ELF-1 (cell line): ENCODE measurements around the gene GRHL3.
A peak's percentile ranks its signal among the peaks of the same experiment; 100 is the strongest.
"Not testable (repeated sequence)": the region's sequence is repeated elsewhere in the genome, so short reads cannot be mapped to it uniquely, and the experiment has no call there.

ENCODE experiments used
- DNase-seq: peaks from one replicate; pipeline ENCODE4 v3.0.0-alpha.2; 2016; ENCODE audit warnings: low read depth, low spot score

GRHL3 gene

DNA sequence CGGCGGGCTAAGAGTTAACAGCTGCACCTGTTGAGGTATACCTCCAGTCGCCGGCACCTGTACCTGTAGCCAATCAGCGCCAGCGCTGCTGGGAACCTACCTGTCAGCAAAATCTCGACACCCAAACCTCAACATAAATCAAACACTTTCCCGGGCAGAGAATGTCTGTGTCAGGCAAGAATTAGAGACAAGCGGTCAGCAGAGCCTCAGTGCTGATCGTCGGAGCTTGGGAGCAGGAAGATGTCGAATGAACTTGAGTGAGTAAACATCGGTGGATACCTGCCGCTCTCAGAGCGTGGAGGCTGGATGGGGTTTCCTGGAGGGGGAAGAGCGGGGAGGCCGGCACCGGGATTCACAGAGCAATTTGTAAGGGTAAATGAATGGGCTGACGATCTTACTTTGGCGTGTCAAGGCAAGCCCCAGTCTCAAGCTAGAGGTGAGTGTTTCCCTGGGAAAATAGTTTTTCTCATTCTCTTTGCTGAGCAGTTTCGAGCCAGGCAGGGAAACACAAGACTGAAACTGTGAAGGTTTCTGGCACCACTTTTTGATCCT lies at the start of gene GRHL3:
GRHL3 (plus strand) TSS at position 46 of the 552 bp plus-strand sequence; CDS start at position 241, 195 bp downstream.
- peak; percentile 86 for DNase-seq

DNA sequence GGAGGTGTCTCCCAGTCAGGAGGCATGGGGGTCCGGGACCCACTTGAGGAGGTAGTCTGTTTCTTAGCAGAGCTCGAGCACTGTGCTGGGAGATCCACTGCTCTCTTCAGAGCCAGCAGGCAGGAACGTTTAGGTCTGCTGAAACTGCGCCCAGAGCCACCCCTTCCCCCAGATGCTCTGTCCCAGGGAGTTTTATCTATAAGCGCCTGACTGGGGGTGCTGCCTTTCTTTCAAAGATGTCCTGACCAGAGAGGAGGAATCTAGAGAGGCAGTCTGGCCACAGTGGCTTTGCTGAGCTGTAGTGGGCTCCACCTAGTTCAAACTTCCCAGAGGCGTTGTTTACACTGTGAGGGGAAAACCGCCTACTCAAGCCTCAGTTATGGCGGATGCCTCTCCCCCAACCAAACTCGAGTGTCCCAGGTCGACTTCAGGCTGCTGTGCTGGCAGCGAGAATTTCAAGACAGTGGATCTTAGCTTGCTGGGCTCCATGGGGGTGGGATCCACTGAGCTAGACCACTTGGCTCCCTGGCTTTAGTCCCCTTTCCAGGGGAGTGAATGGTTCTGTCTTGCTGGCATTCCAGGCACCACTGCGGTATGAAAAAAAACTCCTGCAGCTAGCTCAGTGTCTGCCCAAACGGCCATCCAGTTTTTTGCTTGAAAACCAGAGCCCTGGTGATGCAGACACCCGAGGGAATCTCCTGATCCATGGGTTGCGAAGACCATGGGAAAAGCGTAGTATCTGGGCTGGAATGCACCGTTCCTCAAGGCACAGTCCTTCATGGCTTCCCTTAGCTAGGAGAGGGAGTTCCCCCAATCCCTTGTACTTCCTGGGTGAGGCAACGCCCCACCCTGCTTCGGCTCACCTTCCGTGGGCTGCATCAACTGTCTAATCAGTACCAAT lies 44.7 kb upstream of the GRHL3 start:
- not testable (repeated sequence) for DNase-seq

DNA sequence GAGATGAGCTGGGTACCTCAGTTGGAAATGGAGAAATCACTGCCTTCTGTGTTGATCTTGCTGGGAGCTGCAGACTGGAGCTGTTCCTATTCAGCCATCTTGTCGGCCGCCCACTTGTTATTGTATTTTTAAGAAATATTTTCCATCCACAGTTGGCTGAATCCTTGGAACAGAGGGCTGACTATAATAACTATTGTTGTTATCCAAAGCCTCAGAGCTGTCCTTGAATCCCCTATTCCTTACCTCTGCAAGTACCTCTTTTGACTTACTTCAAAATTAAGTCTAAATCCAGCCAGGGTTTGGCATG lies 44.1 kb upstream of the GRHL3 start:
- DNase-seq: no peak

DNA sequence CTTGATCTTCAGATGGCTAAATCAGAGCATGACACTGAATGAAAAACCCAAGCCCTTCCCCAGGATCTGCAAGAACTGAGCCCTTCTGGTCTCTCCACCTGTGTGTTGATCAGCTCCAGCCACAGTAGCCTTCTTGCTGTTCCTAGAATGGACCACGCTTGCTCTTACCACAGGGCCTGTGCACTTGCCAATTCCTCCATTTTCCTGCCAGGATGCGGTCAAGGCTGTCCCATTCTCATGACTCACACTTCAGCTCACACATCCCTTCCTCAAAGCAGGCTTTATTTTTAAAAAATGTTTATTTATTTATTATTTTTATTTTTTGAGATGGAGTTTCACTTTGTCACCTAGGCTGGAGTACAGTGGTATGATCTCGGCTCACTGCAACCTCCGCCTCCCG lies 43.6 kb upstream of the GRHL3 start:
- DNase-seq: no peak

DNA sequence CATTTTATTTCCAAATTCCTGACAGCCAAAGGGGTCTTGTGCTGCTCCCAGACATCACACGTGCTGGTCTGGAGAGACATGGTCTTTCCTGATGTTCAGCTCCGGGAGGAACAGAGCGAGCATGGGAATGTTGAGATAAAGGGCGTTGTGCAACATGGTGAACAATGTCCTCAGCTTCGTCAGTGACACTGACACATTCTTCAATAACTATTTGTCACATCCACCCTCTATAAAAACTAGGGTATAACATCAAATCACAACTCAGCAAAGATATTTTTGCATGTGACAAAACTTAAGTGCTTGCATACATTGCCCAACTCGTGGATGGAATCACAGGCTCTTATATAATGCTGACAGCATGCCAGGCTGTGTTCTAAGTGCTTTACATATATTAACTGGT lies 42.4 kb upstream of the GRHL3 start:
- DNase-seq: no peak

DNA sequence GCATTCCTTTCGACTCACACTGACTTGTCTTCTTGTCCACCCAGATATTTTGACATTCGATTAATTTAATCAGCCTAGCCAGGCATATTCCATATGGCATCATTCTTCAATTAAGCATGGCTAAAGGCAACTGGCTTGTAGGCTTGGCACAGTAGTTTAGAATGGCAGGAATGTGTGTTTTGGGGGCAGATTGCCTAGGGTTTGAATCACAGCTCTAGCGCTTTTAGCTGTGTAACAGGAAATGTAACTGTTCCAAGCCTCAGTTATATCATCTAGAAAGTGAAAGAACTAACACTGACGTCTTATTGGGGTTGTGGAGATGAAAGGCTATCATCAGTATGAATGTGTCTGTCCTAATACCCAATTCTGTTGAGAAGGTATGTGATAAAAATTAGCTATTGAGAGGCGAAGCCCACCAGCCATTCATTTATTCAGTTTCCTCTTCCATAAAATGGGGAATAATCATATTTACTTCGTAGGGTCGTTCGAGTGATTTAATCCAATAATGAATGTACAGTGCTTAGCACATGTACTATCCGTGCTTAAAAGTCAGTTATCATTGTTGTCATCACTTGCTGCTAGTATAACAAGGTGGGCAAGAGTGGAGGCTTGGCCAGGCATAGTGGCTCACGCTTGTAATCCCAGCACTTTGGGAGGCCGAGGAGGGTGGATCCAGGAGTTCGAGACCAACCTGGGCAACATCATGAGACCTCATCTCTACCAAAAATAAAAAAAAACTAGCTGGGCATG lies 41.6 kb upstream of the GRHL3 start:
- no peak for DNase-seq

DNA sequence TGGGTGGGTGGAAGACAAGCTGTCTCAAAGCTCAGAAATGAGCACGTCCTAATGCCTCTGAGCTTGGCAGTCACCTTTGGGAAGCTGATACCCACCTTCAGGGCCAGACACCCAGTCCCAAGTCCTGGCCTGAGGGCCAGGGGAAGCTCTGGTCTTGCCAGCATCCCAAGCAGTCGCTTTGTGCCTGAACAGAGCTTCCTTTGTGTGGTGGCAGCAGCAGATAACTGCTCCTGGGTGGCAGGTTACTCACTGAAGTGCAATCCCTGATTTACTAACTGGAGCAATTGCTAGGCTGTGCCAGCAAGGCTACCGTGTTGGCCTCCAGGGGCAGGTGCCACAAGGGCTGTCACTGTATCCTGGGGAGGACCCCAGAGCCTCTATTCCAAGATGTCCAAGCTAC lies 40.4 kb upstream of the GRHL3 start:
- DNase-seq: no peak

DNA sequence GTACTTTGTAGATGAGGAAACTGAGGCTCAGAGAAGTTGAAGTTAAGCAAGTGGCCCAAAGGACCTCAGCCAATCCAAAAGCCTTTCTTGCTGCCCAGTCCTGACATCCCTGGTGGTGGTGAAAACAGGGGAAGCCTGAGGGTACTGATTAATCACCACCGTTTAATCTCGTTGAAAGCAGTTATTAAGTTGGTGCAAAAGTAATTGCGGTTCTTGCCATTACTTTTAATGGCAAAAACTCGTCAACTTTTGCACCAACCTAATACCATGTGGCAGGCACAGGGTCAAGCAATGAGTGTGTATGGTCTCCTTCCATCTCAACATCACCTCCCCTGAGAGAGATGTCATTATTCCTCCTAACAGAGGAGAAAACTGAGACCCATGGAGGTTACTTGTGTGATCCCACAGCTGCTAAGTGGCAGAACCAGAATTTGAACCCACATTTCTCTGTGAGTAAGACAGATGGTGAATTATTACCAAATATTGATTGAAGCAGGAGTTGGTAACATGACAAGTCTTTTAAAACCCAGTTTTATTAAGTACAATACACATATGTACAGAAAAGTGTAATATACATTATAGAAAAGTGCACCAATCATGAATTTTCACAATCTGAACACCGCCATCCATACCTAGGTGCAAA lies 39.4 kb upstream of the GRHL3 start:
- no peak for DNase-seq

DNA sequence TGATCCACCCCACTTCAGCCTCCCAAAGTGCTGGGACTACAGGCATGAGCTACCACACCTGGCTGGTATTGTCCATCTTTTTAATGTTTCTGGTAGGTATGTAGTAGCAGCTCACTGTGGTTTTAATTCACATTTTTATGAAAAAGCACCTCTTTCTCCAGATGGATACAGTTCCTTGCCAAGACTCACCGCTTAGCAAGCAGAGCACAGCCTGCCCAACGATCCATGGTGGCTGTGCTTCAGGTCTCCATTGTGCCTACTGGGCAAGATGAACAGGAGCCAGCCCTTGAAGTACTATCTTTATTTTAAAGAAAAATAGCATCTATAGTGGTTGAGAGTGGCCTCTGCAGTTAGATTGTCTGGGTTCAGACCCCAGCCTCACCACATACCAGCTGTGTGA lies 37.6 kb upstream of the GRHL3 start:
- DNase-seq: no peak

DNA sequence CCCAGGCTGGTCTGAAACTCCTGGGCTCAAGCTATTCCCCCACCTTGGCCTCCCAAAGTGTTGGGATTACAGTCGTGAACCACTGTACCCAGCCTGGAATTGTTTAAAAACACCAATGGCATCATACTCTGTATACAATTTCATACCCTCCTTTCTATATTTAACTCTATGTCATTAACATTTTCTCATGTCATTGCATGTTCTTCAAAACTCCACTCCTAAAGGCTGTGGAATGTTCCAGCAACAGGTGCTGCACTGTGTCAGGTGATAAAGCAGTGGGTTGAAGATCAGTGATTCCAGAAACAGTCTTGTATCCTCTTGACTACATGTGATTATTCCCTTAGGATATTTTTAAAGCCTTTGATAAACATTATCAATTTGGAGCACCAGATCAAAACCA lies 36.7 kb upstream of the GRHL3 start:
- DNase-seq: no peak

DNA sequence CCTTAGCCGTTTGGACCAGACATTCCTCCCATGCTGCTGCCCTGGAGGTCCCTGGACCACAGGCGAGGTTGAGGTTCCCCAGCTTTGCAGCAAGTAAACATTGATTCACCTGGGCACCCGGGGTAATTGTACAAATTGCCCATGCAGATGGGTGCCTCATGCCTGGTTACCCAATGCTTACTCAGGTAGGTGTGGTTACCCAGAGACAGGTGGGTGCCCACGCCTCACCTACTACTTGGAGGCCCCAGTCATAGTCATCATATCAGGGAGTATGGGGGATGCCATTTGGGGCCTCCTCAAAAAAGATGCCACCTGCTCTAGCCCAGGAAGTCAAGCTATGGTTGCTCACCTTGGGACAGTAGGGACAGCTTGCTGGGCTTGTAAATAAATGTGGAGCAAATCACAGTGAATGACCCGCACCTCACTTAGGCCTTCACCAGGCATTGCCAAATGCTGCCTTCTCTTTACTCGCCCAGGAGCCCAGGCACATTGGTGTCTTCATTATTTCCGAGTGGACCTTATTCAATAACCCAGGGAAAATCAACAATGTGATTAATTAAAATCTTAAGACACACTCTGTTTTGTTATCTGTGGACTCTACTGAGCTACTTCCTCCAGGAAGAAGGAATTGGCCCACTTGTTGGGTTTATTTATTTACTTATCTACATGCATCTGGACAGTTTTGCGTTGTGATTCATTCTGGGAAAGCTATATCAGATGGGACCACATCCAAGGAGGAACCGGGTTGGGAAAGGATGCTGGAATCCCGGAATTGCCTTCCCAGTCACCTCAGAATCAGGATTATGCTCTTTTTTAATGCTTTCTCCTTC lies 35.6 kb upstream of the GRHL3 start:
- DNase-seq: no peak

DNA sequence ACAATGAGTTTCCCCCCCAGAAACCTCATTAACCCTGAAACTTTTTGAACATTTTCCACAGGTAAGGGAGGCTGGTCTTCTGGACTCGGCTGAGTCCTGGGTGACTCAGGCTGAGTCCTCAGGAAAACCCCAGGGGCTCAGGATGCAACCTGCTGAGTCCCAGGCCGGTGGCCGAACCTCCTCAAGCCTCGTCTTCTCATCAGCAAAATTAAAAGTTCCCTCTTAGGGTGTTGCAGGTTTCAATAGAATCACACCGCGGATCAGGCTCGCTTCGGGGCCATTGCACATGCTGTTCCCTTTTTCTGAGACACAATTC lies 35.0 kb upstream of the GRHL3 start:
- no peak for DNase-seq

DNA sequence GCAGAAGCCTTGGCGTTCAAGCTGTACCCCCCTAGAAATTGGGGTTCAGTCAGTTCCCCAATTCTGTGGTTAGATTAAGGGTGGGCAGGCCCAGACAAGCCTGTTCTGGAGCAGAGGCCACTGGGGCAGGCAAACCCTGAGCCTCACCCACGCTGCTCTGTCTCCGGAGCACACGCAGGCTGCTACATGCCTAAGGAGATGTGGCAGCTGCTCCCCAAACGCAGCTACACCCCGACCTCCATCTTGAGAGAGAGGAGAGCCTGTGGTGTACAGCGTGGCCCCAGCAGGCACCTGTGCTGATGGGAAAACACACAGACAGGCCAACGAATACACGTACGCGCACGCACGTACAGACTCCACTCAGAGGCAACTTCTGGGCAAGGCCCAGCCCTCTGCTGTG lies 33.9 kb upstream of the GRHL3 start:
- DNase-seq: no peak

DNA sequence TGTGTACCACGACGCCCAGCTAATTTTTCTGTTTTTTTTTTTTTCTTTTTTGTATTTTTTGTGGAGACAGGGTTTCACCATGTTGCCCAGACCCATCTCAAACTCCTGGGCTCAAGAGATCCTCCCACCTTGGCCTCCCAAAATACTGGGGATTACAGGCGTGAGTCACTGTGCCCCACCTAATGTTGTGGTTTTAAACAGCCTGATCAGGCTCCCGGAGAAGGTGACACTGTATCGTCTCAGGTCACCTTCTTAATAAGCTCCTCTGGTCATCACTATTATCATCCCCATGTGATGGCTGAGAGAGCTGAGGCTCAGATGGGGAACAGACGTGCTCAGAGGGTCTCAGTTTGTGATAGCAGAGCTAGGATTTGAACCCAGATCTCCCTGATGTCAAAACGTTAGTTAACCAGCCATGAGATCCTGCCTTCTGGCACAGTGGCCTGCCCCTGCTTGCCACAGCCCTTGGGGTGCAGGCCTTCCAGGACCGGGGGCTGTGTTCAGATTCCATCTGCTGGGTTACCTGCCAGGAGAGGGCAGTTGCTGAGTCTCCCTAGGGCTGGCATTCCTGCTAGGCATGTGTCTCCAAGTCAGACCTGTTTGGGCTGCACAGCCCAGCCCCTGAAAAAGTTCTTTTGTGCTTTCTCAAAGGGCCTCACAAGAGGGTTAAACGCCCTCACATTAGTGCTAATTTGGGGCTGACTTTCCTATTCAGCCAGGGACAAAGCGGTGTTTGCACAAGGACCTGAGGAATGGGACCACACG lies 32.7 kb upstream of the GRHL3 start:
- peak; percentile 79 for DNase-seq

DNA sequence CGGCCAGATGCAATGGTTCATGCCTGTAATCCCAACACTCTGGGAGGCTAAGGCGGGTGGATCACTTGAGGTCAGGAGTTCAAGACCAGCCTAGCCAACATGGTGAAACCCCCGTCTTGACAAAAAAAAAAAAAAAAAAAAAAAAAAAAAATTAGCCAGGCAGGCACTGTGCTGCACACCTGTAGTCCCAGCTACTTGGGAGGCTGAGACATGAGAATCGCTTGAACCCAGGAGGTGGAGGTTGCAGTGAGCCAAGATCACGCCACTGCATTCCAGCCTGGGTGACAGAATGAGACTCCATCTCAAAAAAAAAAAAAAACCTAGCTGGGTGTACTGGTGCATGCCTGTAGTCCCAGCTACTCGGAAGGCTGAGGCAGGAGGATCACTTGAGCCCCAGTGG lies 31.4 kb upstream of the GRHL3 start:
- DNase-seq: not testable (repeated sequence)

DNA sequence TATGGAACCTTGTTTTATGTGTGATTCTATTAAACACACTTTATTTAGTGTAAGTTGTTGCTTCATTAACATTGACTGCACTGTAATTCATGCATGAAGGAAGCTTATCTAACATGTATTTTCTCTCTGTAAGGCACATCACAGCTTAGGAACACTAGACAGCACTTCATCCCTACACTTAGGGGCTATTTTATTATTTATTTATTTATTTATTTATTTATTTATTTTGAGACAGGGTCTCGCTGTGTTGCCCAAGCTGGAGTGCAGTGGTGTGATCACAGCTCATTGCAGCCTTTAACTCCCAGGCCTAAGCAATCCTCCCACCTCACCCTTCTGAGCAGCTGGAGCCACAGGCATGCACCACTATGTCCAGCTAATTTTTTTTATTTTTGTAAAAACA lies 30.7 kb upstream of the GRHL3 start:
- DNase-seq: no peak

DNA sequence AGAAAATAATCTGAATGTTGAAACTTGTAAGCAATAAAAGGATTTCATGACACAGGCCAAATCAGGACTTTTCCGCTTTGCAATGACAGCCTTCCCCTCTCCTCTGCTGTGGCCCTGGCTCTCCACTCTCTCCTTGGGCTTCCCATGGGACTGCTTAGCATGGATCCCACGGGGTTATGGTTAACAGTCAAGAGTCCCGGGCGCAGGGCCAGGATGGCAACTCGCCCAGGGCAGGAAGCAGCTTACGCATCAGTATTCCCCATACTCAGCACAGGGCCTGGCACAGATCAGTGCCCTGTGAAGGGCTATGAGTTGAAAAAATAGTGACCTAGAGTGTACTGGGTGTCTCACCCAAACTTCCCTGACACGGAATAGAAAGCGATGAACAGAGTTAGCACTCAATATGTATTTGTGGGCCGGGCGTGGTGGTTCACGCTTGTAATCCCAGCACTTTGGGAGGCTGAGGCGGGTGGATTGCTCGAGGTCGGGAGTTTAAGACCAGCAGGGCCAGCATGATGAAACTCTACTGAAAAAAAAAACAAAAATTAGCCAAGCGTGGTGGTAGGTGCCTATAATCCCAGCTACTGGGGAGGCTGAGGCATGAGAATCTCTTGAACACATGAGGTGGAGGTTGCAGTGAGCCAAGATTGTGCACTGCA lies 29.1 kb upstream of the GRHL3 start:
- DNase-seq: no peak

DNA sequence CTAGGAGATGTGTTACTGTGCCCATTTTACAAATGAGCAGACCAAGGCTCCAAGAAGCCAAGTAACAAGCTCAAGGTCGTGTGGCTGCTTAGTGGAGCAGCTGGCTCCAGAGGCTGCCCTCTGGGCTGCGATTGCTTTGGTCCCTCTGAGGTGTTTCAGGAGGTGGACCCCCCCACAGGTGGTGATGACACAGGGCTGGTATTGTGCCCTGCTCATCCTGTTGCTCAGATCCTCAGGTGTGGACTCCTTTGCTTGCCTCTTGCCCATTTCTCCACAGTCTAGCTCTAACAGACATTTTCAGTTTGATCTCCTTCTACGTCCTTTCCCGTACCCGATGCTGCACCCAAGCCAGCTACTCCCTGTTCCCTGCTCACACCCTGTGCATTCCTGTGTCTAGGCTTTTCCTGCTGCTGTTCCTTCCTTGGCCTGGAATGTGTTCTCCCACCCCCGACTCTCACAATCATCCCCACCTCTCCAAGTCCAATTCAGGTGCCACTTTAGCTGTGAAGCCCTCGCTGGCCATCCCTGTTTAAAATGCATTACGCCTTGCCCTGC lies 28.1 kb upstream of the GRHL3 start:
- DNase-seq: no peak

DNA sequence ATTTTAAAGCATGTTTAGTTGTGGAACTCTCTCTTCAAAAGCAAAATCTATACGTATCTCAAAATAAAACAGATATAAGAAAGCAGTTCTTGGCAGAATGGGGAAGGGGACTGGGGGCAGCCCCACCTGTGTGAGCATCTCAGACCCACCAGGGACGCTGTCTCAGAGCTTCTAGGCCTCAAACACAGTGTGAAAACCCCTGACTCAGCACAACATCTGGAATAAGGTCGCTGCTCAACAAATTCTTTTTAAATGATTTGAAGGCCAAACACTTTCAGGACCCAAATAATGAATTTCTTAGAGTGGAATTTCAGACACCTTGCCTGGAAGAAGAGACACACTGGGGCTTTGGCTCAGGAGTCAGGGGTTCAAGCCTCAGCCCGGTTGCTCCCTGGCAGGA lies 27.1 kb upstream of the GRHL3 start:
- no peak for DNase-seq

DNA sequence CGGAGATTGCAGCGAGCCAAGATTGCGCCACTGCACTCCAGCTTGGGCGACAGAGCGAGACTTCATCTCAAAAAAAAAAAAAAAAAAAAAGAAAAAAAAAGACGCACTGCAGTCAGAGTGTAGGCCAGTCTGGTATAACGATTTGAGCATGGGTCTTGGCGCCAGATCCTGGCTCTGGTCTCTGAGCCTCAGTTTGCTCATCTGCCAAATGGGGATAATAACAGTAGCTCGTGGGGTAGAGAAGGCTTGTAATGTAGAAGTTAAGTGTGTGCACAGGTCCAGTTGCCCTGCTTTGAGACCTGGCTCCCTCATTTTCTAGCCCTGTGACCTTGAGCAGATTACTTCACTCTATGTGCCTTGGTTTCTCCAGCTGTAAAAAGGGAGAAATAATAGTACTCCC lies 26.3 kb upstream of the GRHL3 start:
- no peak for DNase-seq
